ENCODE results near the gene PSMB7.

PSMB7 gene

GRCh38 chr9:124375726-124376125, 39.5 kb downstream of the PSMB7 start:
- no peak overlapping the region for H3K4me3 ChIP-seq (replicated peaks; ENCODE audit: low read depth, low read length)
- TF ChIP-seq CTCF (IDR thresholded peaks at IDR 0.05; ENCODE audit: low read depth, low read length, missing control alignments): no peak
- no peak for DNase-seq (ENCODE audit: extremely low read depth, low read depth)

- no peak overlapping the region for H3K4me3 ChIP-seq (replicated peaks; ENCODE audit: low read depth, low read length)
- DNase-seq (ENCODE audit: extremely low read depth, low read depth): no peak
- TF ChIP-seq CTCF (IDR thresholded peaks at IDR 0.05; ENCODE audit: low read depth, low read length, missing control alignments): no peak
Measured at GRCh38 chr9:124373851-124374250, 41.4 kb downstream of the PSMB7 start.

- no peak for DNase-seq (ENCODE audit: extremely low read depth, low read depth)
- no peak overlapping the region for H3K4me3 ChIP-seq (replicated peaks; ENCODE audit: low read depth, low read length)
- no peak for TF ChIP-seq CTCF (IDR thresholded peaks at IDR 0.05; ENCODE audit: low read depth, low read length, missing control alignments)
Measured at GRCh38 chr9:124373386-124373785, 41.9 kb downstream of the PSMB7 start.

GRCh38 chr9:124372038-124372437, 43.2 kb downstream of the PSMB7 start:
- H3K4me3 ChIP-seq (replicated peaks; ENCODE audit: low read depth, low read length): no peak overlapping the region
- no peak for TF ChIP-seq CTCF (IDR thresholded peaks at IDR 0.05; ENCODE audit: low read depth, low read length, missing control alignments)
- no peak for DNase-seq (ENCODE audit: extremely low read depth, low read depth)

- no peak overlapping the region for H3K4me3 ChIP-seq (replicated peaks; ENCODE audit: low read depth, low read length)
- DNase-seq (ENCODE audit: extremely low read depth, low read depth): no peak
- TF ChIP-seq CTCF (IDR thresholded peaks at IDR 0.05; ENCODE audit: low read depth, low read length, missing control alignments): no peak
Measured at GRCh38 chr9:124370896-124371582, 44.2 kb downstream of the PSMB7 start.

GRCh38 chr9:124369231-124369797, 45.9 kb downstream of the PSMB7 start:
- TF ChIP-seq CTCF (IDR thresholded peaks at IDR 0.05; ENCODE audit: low read depth, low read length, missing control alignments): no peak
- no peak overlapping the region for H3K4me3 ChIP-seq (replicated peaks; ENCODE audit: low read depth, low read length)
- no peak for DNase-seq (ENCODE audit: extremely low read depth, low read depth)
